Ectodermal cell (in vitro differentiated cells): ENCODE results near the gene CD59.
A peak's percentile ranks its signal among the peaks of the same experiment; 100 is the strongest.

ENCODE experiments used
- H3K27ac ChIP-seq: 2 replicates; pipeline ENCODE4 v1.7.0; 2013; ENCODE audit warnings: mild to moderate bottlenecking, low read depth, low read length; ENCODE audit not compliant: insufficient read depth, poor library complexity, severe bottlenecking
- H3K27me3 ChIP-seq: 2 replicates; pipeline ENCODE4 v1.7.0; 2013; ENCODE audit warnings: mild to moderate bottlenecking, low read length; ENCODE audit not compliant: insufficient read depth, control insufficient read depth, poor library complexity, severe bottlenecking
- H3K36me3 ChIP-seq: one replicate; pipeline ENCODE4 v1.7.0; 2013; ENCODE audit warnings: low read length; ENCODE audit not compliant: control insufficient read depth, insufficient read depth
- H3K4me1 ChIP-seq: one replicate; pipeline ENCODE4 v1.7.0; 2013; ENCODE audit warnings: low read length; ENCODE audit not compliant: control insufficient read depth, insufficient read depth
- H3K4me3 ChIP-seq: 2 replicates; pipeline ENCODE4 v1.7.0; 2013; ENCODE audit warnings: low read depth, low read length, control low read depth; ENCODE audit not compliant: insufficient read depth
- H3K9me3 ChIP-seq: 2 replicates; pipeline ENCODE4 v1.7.0; 2013; ENCODE audit warnings: mild to moderate bottlenecking, low read length, moderate library complexity; ENCODE audit not compliant: control insufficient read depth
- WGBS, 2 experiments: methylation state at CpG; one replicate each; pipeline ENCODE4 v1.1.7; 2013; ENCODE audit warnings: missing lambda C conversion rate in 2 of 2; 5-methylcytosine and 5-hydroxymethylcytosine counted together

Gene CD59

GRCh38 chr11:33747979-33748378 is 11.8 kb upstream of the CD59 start:
- H3K9me3 ChIP-seq, result no peaks in the 10 kb centered on the region
- no peak overlapping the region for H3K4me3 ChIP-seq
- no peaks in the 10 kb centered on the region for H3K4me1 ChIP-seq
- no peaks in the 10 kb centered on the region for H3K36me3 ChIP-seq
- 100% methylated on average over 2 of the region's 2 CpGs for WGBS, 2 experiments
- H3K27ac ChIP-seq, result no peak overlapping the region
- H3K27me3 ChIP-seq, result no peaks in the 10 kb centered on the region

- Histone ChIP-seq H3K4me1 (no peaks in the 10 kb centered on the region), H3K9me3 (no peaks in the 10 kb centered on the region), H3K36me3 (no peaks in the 10 kb centered on the region), H3K27me3 (no peaks in the 10 kb centered on the region), H3K27ac (no peak overlapping the region), H3K4me3 (no peak overlapping the region)
- 91 to 94% methylated on average over 5 of the region's 5 CpGs for WGBS, 2 experiments
These were observed 7.1 kb upstream of the CD59 start for GRCh38 chr11:33743291-33743690.

- H3K36me3 ChIP-seq, result no peaks in the 10 kb centered on the region
- H3K9me3 ChIP-seq, result no peaks in the 10 kb centered on the region
- WGBS, 2 experiments, result 100% methylated on average over 2 to 3 of the region's 3 CpGs
- no peaks in the 10 kb centered on the region for H3K27me3 ChIP-seq
- H3K4me1 ChIP-seq, result no peaks in the 10 kb centered on the region
- H3K4me3 ChIP-seq, result no peak overlapping the region
- no peak overlapping the region for H3K27ac ChIP-seq
These were observed 6.1 kb upstream of the CD59 start for GRCh38 chr11:33742249-33742851.

- WGBS, 2 experiments, result 94 to 95% methylated on average over 7 of the region's 7 CpGs
These were observed 5.6 kb upstream of the CD59 start for GRCh38 chr11:33741806-33742205.

GRCh38 chr11:33737362-33737821 is 1.2 kb upstream of the CD59 start:
- peaks cover 16% of the 10 kb centered on the region for H3K27me3 ChIP-seq
- H3K9me3 ChIP-seq, result no peaks in the 10 kb centered on the region
- 91 to 93% methylated on average over 3 of the region's 3 CpGs for WGBS, 2 experiments
- H3K36me3 ChIP-seq, result no peaks in the 10 kb centered on the region
- peaks cover 18% of the 10 kb centered on the region for H3K4me1 ChIP-seq
- no peak overlapping the region for H3K27ac ChIP-seq
- H3K4me3 ChIP-seq, result no peak overlapping the region

More at GRCh38 chr11:33741806-33742205, 5.6 kb upstream of the CD59 start:
- H3K36me3 ChIP-seq, result no peaks in the 10 kb centered on the region
- no peaks in the 10 kb centered on the region for H3K9me3 ChIP-seq
- H3K4me1 ChIP-seq, result peaks cover 4% of the 10 kb centered on the region
- H3K27ac ChIP-seq, result no peak overlapping the region
- H3K27me3 ChIP-seq, result no peaks in the 10 kb centered on the region
- H3K4me3 ChIP-seq, result no peak overlapping the region

GRCh38 chr11:33735271-33736147 is 714 bp downstream of the CD59 start:
- WGBS, 2 experiments, result 5 to 6% methylated on average over 53 of the region's 53 CpGs
- H3K4me1 ChIP-seq, result peaks cover 18% of the 10 kb centered on the region
- peak overlapping the region; percentile 74 for H3K4me3 ChIP-seq
- no peaks in the 10 kb centered on the region for H3K36me3 ChIP-seq
- H3K27ac ChIP-seq, result no peak overlapping the region
- peaks cover 16% of the 10 kb centered on the region for H3K27me3 ChIP-seq
- H3K9me3 ChIP-seq, result no peaks in the 10 kb centered on the region

GRCh38 chr11:33734441-33735270 is 1.6 kb downstream of the CD59 start:
- WGBS, 2 experiments, result 68 to 72% methylated on average over 15 of the region's 15 CpGs
- no peak overlapping the region for H3K27ac ChIP-seq

GRCh38 chr11:33733980-33734379 is 2.2 kb downstream of the CD59 start:
- Histone ChIP-seq H3K4me1 (peaks cover 18% of the 10 kb centered on the region), H3K36me3 (no peaks in the 10 kb centered on the region), H3K4me3 (no peak overlapping the region), H3K9me3 (no peaks in the 10 kb centered on the region), H3K27ac (no peak overlapping the region), H3K27me3 (peaks cover 16% of the 10 kb centered on the region)
- WGBS, 2 experiments, result 92 to 95% methylated on average over 7 of the region's 7 CpGs

More at GRCh38 chr11:33734441-33735270, 1.6 kb downstream of the CD59 start:
- no peaks in the 10 kb centered on the region for H3K9me3 ChIP-seq
- peak overlapping the region; percentile 74 for H3K4me3 ChIP-seq
- peaks cover 18% of the 10 kb centered on the region for H3K4me1 ChIP-seq
- peaks cover 16% of the 10 kb centered on the region for H3K27me3 ChIP-seq
- H3K36me3 ChIP-seq, result no peaks in the 10 kb centered on the region

GRCh38 chr11:33731723-33732531 is 4.3 kb downstream of the CD59 start:
- H3K9me3 ChIP-seq, result no peaks in the 10 kb centered on the region
- no peak overlapping the region for H3K27ac ChIP-seq
- H3K4me3 ChIP-seq, result no peak overlapping the region
- WGBS, 2 experiments, result 86 to 90% methylated on average over 8 to 9 of the region's 9 CpGs
- H3K36me3 ChIP-seq, result no peaks in the 10 kb centered on the region
- H3K27me3 ChIP-seq, result peaks cover 16% of the 10 kb centered on the region
- peaks cover 15% of the 10 kb centered on the region for H3K4me1 ChIP-seq
